ENCODE data around the gene PRKCH.

PRKCH gene

DNA sequence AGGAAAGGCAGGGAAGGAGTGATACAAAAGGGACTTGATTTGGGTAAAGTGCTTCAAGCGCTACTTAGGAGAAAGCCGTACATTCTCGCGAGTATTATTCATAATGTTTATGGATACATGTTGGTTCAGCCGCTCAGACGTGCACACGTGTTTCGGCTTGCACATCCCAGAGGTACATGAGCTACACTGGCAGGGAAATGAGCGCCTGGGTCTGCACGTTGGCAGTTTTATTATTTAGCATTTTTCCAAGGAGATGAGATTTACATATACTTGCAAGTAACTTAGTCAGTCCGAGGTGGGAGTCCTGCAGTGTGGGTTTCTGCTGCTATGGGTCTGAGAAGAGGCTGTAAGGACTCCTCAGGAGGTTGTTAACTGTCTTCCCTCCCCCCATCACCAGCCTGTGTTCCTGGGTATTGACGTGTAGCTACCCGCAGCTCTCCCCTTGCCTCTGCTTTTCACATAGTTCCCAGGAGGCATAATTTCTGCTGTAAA is 1.5 kb downstream of the PRKCH start:
- Mint-ChIP-seq H3K9me3 (ENCODE audit: low read depth) (no peaks in the 10 kb centered on the region), H3K27ac (peak overlapping the region; percentile 99), H3K4me3 (peak overlapping the region; percentile 100), H3K36me3 (peaks cover 14% of the 10 kb centered on the region), H3K27me3 (no peaks in the 10 kb centered on the region), H3K4me1 (ENCODE audit: low read depth) (peaks cover 48% of the 10 kb centered on the region)

DNA sequence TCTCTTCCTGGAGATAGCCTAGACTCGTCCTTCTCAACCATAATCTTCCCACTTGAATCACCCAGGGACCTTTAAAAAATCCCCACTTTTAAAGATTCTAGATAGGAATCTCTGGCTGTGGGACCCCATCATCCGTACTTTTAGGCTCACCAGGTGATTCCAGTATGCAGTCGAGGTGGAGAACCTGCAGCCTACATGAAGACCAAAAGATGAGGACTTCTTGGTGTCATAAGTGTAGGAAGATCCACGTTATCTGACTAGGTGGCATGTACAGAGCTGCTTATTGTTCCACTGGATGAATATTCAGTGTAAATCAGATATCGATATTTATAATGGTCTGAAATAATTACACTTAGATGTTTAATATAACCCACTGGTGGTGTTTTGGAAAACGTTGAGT is 2.6 kb downstream of the PRKCH start:
- H3K27ac Mint-ChIP-seq: peak overlapping the region; percentile 99
- H3K27me3 Mint-ChIP-seq: no peaks in the 10 kb centered on the region
- peaks cover 57% of the 10 kb centered on the region for H3K4me1 Mint-ChIP-seq (ENCODE audit: low read depth)
- H3K4me3 Mint-ChIP-seq: peak overlapping the region; percentile 100
- peaks cover 14% of the 10 kb centered on the region for H3K36me3 Mint-ChIP-seq
- no peaks in the 10 kb centered on the region for H3K9me3 Mint-ChIP-seq (ENCODE audit: low read depth)

DNA sequence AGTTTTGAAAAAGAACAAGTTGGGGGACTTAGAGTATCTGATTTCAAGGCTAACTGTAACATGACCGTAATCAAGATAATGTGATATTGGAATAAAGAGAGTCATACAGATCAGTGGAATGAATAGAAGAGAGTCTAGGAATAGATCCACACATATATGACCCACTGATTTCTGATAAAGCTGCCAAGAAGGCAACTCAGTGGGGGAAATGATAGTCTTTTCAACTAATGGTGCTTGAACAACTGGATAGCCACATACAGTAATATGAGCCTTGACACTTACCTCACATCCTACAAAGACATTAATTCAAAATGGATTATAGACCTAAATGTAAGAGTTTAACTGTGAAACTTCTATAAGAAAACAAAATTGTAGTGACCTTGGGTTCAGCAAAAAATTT is 3.8 kb downstream of the PRKCH start:
- H3K27me3 Mint-ChIP-seq: no peaks in the 10 kb centered on the region
- H3K9me3 Mint-ChIP-seq (ENCODE audit: low read depth): no peaks in the 10 kb centered on the region
- peak overlapping the region; percentile 90 for H3K27ac Mint-ChIP-seq
- H3K4me1 Mint-ChIP-seq (ENCODE audit: low read depth): peaks cover 68% of the 10 kb centered on the region
- peak overlapping the region; percentile 100 for H3K4me3 Mint-ChIP-seq
- H3K36me3 Mint-ChIP-seq: peaks cover 14% of the 10 kb centered on the region

- H3K36me3 Mint-ChIP-seq: peaks cover 14% of the 10 kb centered on the region
- H3K9me3 Mint-ChIP-seq (ENCODE audit: low read depth): no peaks in the 10 kb centered on the region
- peak overlapping the region; percentile 90 for H3K27ac Mint-ChIP-seq
- no peaks in the 10 kb centered on the region for H3K27me3 Mint-ChIP-seq
- H3K4me3 Mint-ChIP-seq: peak overlapping the region; percentile 100
- H3K4me1 Mint-ChIP-seq (ENCODE audit: low read depth): peaks cover 70% of the 10 kb centered on the region
Measured at GRCh38 chr14:61326146-61326545, 4.8 kb downstream of the PRKCH start.

DNA sequence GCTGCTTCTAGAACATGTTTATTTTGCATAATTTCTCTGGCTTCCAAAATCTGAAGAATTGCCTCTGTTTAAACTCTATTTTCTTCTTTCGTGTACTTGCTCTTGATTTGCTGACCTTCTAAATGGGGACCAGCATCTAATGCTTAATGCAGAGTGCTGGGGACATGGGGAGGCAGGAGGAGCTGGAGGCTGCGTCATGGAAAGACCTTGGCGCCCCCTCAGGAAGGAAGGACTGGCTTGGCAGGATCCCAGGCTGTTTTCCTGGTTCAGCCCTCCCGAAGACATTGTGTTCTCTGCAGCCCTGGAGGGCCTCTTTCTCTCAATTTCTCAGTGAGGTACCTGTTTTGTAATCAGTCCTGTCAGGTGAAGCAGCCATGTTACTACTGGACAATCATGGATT is 5.5 kb downstream of the PRKCH start:
- Mint-ChIP-seq H3K27ac (peak overlapping the region; percentile 90), H3K36me3 (peaks cover 14% of the 10 kb centered on the region), H3K27me3 (no peaks in the 10 kb centered on the region), H3K9me3 (ENCODE audit: low read depth) (no peaks in the 10 kb centered on the region), H3K4me1 (ENCODE audit: low read depth) (peaks cover 75% of the 10 kb centered on the region), H3K4me3 (peak overlapping the region; percentile 100)

GRCh38 chr14:61328626-61329262 is 7.4 kb downstream of the PRKCH start:
- H3K36me3 Mint-ChIP-seq: peaks cover 9% of the 10 kb centered on the region
- H3K4me1 Mint-ChIP-seq (ENCODE audit: low read depth): peaks cover 87% of the 10 kb centered on the region
- H3K27ac Mint-ChIP-seq: peak overlapping the region; percentile 97
- H3K27me3 Mint-ChIP-seq: no peaks in the 10 kb centered on the region
- peak overlapping the region; percentile 88 for H3K4me3 Mint-ChIP-seq
- no peaks in the 10 kb centered on the region for H3K9me3 Mint-ChIP-seq (ENCODE audit: low read depth)

GRCh38 chr14:61329478-61330051 is 8.2 kb downstream of the PRKCH start:
- H3K4me3 Mint-ChIP-seq: peak overlapping the region; percentile 88
- peaks cover 89% of the 10 kb centered on the region for H3K4me1 Mint-ChIP-seq (ENCODE audit: low read depth)
- H3K36me3 Mint-ChIP-seq: peaks cover 5% of the 10 kb centered on the region
- H3K27me3 Mint-ChIP-seq: no peaks in the 10 kb centered on the region
- no peaks in the 10 kb centered on the region for H3K9me3 Mint-ChIP-seq (ENCODE audit: low read depth)
- H3K27ac Mint-ChIP-seq: peak overlapping the region; percentile 97

DNA sequence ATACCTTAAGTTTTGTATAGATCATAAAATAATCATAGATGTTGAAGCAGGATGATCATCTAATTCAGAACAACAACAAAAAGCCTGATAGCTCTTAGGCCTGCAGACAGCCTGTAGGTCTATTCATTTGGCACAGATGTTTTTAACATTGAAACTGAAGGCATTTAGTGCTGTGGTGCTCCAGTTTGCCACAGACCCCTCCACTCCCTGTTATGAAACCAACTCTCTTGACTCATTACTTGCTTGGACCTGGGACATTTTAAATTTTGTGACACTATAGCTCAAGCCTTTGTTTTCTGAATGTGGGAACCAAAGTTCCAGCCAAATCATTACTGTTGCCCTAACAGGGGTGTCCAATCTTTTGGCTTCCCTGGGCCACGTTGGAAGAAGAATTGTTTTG is 9.1 kb downstream of the PRKCH start:
- Mint-ChIP-seq H3K27ac (peak overlapping the region; percentile 97), H3K4me3 (peak overlapping the region; percentile 88), H3K27me3 (no peaks in the 10 kb centered on the region), H3K4me1 (ENCODE audit: low read depth) (peaks cover 88% of the 10 kb centered on the region), H3K9me3 (ENCODE audit: low read depth) (no peaks in the 10 kb centered on the region), H3K36me3 (peaks cover 4% of the 10 kb centered on the region)

- Mint-ChIP-seq H3K36me3 (no peaks in the 10 kb centered on the region), H3K9me3 (ENCODE audit: low read depth) (no peaks in the 10 kb centered on the region), H3K4me3 (peak overlapping the region; percentile 84), H3K27me3 (no peaks in the 10 kb centered on the region), H3K27ac (peak overlapping the region; percentile 97), H3K4me1 (ENCODE audit: low read depth) (peaks cover 89% of the 10 kb centered on the region)
Measured at GRCh38 chr14:61331992-61332657, 10.7 kb downstream of the PRKCH start.

- peaks cover 88% of the 10 kb centered on the region for H3K4me1 Mint-ChIP-seq (ENCODE audit: low read depth)
- no peaks in the 10 kb centered on the region for H3K36me3 Mint-ChIP-seq
- H3K4me3 Mint-ChIP-seq: peak overlapping the region; percentile 84
- H3K9me3 Mint-ChIP-seq (ENCODE audit: low read depth): no peaks in the 10 kb centered on the region
- no peaks in the 10 kb centered on the region for H3K27me3 Mint-ChIP-seq
- H3K27ac Mint-ChIP-seq: peak overlapping the region; percentile 97
Measured at GRCh38 chr14:61332658-61333029, 11.3 kb downstream of the PRKCH start.

- no peaks in the 10 kb centered on the region for H3K27me3 Mint-ChIP-seq
- H3K4me1 Mint-ChIP-seq (ENCODE audit: low read depth): peaks cover 90% of the 10 kb centered on the region
- peak overlapping the region; percentile 84 for H3K4me3 Mint-ChIP-seq
- H3K36me3 Mint-ChIP-seq: no peaks in the 10 kb centered on the region
- H3K27ac Mint-ChIP-seq: peak overlapping the region; percentile 97
- H3K9me3 Mint-ChIP-seq (ENCODE audit: low read depth): no peaks in the 10 kb centered on the region
Measured at GRCh38 chr14:61333087-61333486, 11.7 kb downstream of the PRKCH start.

DNA sequence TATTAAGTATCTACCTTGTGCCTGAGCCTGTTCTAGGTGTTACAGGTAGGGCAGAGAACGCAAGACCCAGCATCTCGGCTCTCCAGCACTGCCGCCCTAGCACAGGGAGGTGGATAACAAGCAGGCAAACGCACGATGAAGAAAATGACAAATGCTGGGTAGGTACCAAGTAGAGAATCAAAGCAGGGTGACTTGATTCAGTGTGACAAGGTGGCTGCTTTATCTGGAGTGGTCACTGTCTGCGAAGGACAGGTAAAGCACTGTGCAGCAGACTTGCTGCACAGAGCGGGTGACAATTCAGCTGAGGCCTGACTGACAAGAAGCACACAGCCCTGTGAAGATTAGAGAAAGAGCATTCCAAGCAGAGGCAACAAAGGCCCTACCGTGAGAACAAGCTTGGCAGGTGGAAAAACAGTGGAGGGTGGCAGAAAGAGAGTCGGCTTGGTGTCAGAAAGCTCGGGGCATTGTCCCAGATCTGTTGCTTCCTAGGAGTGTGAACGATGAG is 12.9 kb downstream of the PRKCH start:
- Mint-ChIP-seq H3K27ac (peak overlapping the region; percentile 97), H3K36me3 (no peaks in the 10 kb centered on the region), H3K27me3 (no peaks in the 10 kb centered on the region), H3K4me3 (peak overlapping the region; percentile 84), H3K4me1 (ENCODE audit: low read depth) (peaks cover 91% of the 10 kb centered on the region), H3K9me3 (ENCODE audit: low read depth) (no peaks in the 10 kb centered on the region)

DNA sequence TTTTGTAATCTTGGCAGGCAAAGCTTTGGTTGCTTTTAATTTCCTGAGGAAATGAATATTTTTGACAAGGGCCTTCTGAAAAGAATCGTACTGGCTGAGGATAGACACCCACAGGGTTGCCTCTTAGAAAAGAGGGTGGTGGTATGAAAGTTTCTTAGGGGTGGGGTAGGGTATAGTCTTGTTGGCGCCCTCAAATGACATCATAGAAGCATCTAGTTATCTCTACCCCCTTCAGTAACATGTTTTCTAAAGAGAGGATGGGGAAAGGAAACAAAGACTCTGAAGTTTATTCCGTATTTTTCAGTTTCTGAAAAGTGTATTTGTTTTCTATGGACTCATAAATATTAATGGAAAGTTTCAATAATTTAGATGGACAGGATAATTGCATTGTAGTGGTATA is 13.7 kb downstream of the PRKCH start:
- peaks cover 88% of the 10 kb centered on the region for H3K4me1 Mint-ChIP-seq (ENCODE audit: low read depth)
- peak overlapping the region; percentile 95 for H3K27ac Mint-ChIP-seq
- no peaks in the 10 kb centered on the region for H3K9me3 Mint-ChIP-seq (ENCODE audit: low read depth)
- H3K4me3 Mint-ChIP-seq: peak overlapping the region; percentile 70
- H3K36me3 Mint-ChIP-seq: peaks cover 2% of the 10 kb centered on the region
- no peaks in the 10 kb centered on the region for H3K27me3 Mint-ChIP-seq

GRCh38 chr14:61335671-61336275 is 14.4 kb downstream of the PRKCH start:
- Mint-ChIP-seq H3K36me3 (peaks cover 4% of the 10 kb centered on the region), H3K27ac (peak overlapping the region; percentile 95), H3K9me3 (ENCODE audit: low read depth) (no peaks in the 10 kb centered on the region)

GRCh38 chr14:61337893-61338292 is 16.5 kb downstream of the PRKCH start:
- peaks cover 92% of the 10 kb centered on the region for H3K4me1 Mint-ChIP-seq (ENCODE audit: low read depth)
- H3K9me3 Mint-ChIP-seq (ENCODE audit: low read depth): no peaks in the 10 kb centered on the region
- no peaks in the 10 kb centered on the region for H3K27me3 Mint-ChIP-seq
- H3K4me3 Mint-ChIP-seq: peak overlapping the region; percentile 55
- H3K27ac Mint-ChIP-seq: peak overlapping the region; percentile 95
- peaks cover 8% of the 10 kb centered on the region for H3K36me3 Mint-ChIP-seq

More at GRCh38 chr14:61335671-61336275, 14.4 kb downstream of the PRKCH start:
- Mint-ChIP-seq H3K27me3 (no peaks in the 10 kb centered on the region), H3K4me3 (peak overlapping the region; percentile 70), H3K4me1 (ENCODE audit: low read depth) (peaks cover 88% of the 10 kb centered on the region)

Data from activated naive CD8-positive, alpha-beta T cell (primary cell).